ENCODE measurements around the gene PDXK. TPM values are rescaled to one million over a fixed set of nuclear protein-coding genes. Genes with fewer than 3 reads are reported as not detected.

The PDXK gene
- total RNA-seq, 1 donor: 21.0 TPM

- DNase-seq (ENCODE audit: low read depth in 2 of 3, low spot score in 2 of 3): peak in 1 of 3 donors; percentile 65
Observed at GRCh38 chr21:43740497-43741156, 21.7 kb downstream of the PDXK start.

GRCh38 chr21:43741423-43742096 lies 22.6 kb downstream of the PDXK start:
- DNase-seq (ENCODE audit: low read depth in 2 of 3, low spot score in 2 of 3): no peak

- DNase-seq (ENCODE audit: low read depth in 2 of 3, low spot score in 2 of 3): no peak
Observed at GRCh38 chr21:43743947-43744346, 25.0 kb downstream of the PDXK start.

- no peak for DNase-seq (ENCODE audit: low read depth in 2 of 3, low spot score in 2 of 3)
Observed at GRCh38 chr21:43744725-43745124, 25.8 kb downstream of the PDXK start.

GRCh38 chr21:43745772-43746517 lies 27.0 kb downstream of the PDXK start:
- no peak for DNase-seq (ENCODE audit: low read depth in 2 of 3, low spot score in 2 of 3)

- DNase-seq (ENCODE audit: low read depth in 2 of 3, low spot score in 2 of 3): no peak
Observed at GRCh38 chr21:43748622-43749021, 29.7 kb downstream of the PDXK start.

- peak in 1 of 3 donors; percentile 40 for DNase-seq (ENCODE audit: low read depth in 2 of 3, low spot score in 2 of 3)
Observed at GRCh38 chr21:43749651-43750262, 30.8 kb downstream of the PDXK start.

GRCh38 chr21:43750339-43751033 lies 31.6 kb downstream of the PDXK start:
- no peak for DNase-seq (ENCODE audit: low read depth in 2 of 3, low spot score in 2 of 3)

GRCh38 chr21:43751955-43752591 lies 33.1 kb downstream of the PDXK start:
- DNase-seq (ENCODE audit: low read depth in 2 of 3, low spot score in 2 of 3): no peak

GRCh38 chr21:43752758-43753438 lies 34.0 kb downstream of the PDXK start:
- DNase-seq (ENCODE audit: low read depth in 2 of 3, low spot score in 2 of 3): no peak

- no peak for DNase-seq (ENCODE audit: low read depth in 2 of 3, low spot score in 2 of 3)
Observed at GRCh38 chr21:43753439-43753799, 34.5 kb downstream of the PDXK start.

GRCh38 chr21:43754948-43755781 lies 36.2 kb downstream of the PDXK start:
- no peak for DNase-seq (ENCODE audit: low read depth in 2 of 3, low spot score in 2 of 3)

- DNase-seq (ENCODE audit: low read depth in 2 of 3, low spot score in 2 of 3): no peak
Observed at GRCh38 chr21:43755820-43756594, 37.1 kb downstream of the PDXK start.

- DNase-seq (ENCODE audit: low read depth in 2 of 3, low spot score in 2 of 3): no peak
Observed at GRCh38 chr21:43757601-43758000, 38.7 kb downstream of the PDXK start.

GRCh38 chr21:43758111-43758641 lies 39.2 kb downstream of the PDXK start:
- DNase-seq (ENCODE audit: low read depth in 2 of 3, low spot score in 2 of 3): no peak

- no peak for DNase-seq (ENCODE audit: low read depth in 2 of 3, low spot score in 2 of 3)
Observed at GRCh38 chr21:43758811-43759210, 39.9 kb downstream of the PDXK start.

- no peak for DNase-seq (ENCODE audit: low read depth in 2 of 3, low spot score in 2 of 3)
Observed at GRCh38 chr21:43759651-43760050, 40.7 kb downstream of the PDXK start.

Measured in hematopoietic multipotent progenitor cell (in vitro differentiated cells).